Brain pericyte (primary cell): ENCODE results near the gene TBL1Y.
"Not testable (repeated sequence)": the region's sequence is repeated elsewhere in the genome, so short reads cannot be mapped to it uniquely, and the experiment has no call there.

Experiments used
- DNase-seq: peaks from one replicate; pipeline ENCODE4 v3.0.0-alpha.2; 2012; ENCODE audit warnings: low read depth, low spot score

The TBL1Y gene

DNA sequence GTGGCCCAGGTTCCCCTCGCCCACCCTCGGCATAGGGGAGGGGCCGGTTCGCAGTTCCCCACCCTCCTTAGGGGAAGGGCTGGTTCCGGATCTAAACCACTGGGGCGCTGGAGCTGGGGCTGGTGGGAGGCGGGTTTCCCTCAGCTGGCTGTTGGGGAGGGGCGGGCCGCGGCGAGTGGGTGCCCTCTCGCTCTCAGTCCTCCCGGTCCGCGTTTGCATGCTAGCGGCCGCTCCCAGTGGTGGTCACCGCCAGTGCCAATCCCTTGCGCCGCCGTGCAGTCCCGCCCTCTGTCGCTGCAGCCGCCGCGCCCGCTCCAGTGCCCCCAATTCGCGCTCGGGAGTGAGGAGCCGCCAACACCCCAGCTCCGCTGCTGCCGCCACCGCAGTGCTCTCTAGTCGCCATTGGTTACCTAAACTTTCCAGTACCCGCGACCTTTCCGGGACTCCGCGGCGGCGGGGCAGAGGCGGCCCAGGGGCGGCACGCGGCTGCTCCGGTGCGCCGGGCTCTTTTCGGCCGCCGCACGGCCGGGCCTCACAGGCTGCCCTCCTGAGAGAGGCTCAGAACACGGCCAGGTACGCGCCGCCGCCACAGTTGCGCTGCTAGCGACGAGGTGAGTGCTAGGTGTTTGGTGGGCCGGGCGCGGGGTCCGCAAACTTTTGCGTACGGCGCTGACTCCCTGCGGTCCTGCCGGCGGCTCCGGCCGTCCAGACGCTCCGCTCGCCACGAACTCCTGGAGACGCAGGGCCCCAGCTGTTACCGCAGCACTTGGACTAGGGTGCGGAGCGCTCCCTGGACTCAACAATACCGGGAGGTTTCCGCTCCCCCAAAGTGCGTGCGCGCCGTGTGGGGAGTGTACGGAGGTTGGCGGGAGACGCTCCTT, at the start of gene TBL1Y:
TSS of gene TBL1Y (plus strand) at position 326 of the 881 bp plus-strand sequence. CDS start 114,388 bp downstream, outside the sequence.
- no peak for DNase-seq

DNA sequence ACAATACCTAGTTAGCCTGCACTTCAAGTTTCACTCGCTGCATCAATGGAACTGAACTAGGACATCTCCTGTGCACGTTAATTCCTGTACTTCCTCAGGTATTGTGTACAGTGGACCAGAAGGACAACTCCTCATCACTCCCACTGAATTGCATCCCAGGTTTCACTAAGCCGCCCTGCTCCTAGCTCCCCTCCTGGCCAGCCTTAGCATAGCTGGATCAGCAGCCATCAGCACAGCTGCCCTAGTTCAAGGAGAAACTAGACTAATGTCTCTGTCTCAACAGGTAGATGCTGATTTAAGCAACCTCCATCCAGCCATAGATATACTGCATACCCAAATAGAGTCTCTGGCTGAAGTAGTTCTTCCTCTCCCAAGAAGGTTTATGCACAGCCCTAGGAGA, 16.0 kb upstream of the TBL1Y start:
- no peak for DNase-seq

DNA sequence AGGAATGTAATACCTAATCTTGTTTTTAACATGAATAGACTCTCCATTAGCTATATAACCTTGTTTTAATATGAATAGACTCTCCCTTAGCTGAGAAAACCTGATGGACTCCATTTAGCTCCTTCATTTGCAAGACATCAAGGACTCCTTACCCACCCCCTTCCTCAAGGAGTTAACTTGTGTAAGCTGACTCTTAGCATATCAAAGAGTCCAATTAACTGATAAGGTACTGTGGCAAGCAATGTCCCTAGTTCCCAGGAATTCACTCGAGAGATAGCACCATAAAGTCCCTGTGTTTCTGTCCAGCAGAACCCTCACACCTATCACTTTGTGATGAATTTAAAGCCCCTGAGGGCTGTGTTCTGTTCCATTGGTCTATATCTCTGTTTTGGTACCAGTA, 15.3 kb upstream of the TBL1Y start:
- no peak for DNase-seq

DNA sequence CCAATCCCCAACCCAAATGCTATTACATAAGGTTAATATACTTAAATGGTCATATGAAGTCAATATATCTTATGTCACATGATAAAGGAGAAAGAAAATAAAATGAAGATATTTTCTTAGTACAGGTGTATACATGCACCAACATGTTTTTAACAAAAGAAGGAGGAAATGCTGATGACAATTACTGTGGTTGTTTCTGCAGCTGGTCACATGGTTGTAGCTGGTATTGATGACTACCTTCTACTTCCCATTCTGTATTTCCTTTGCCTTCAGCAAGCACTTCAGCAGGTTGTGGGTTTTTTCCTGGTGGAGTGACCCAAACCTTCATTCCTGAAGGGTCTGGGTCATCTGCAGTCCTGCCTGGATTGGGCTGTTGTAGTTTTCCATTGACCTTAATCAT, 8.4 kb upstream of the TBL1Y start:
- DNase-seq: not testable (repeated sequence)

DNA sequence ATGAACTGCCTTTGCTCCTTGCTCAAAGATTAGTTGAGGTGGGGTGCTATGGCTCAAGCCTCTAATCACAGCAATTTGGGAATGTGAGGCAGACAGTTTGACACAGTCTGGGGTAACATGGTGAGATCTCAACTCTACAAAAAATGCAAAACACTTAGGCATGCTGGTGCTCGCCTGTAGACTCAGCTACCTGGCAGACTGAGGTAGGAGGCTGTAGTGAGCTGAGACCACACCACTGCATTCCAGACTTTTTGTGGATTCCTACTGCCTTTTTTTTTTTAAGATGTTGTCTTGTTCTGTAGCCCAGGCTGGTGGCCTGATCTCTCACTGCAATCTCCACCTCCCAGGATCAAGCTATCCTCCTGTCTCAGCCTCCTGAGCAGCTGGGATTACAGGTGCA, 2.9 kb upstream of the TBL1Y start:
- no peak for DNase-seq

DNA sequence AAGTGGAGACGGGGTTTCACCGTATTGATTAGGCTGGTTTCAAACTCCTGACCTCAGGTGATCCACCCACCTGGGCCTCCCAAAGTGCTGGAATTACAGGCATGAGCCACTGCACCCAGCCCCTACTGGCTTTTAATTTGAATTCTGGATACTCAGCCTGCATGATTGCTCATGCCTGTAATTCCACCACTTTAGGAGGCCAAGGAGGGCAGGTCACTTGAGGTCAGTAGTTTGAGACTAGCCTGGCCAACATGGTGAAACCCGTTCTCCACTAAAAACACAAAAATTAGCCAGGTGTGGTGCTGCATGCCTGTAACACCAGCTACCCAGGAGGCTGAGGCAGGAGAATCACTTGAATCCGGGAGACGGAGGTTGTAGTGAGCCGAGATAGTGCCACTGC, 2.5 kb upstream of the TBL1Y start:
- not testable (repeated sequence) for DNase-seq

DNA sequence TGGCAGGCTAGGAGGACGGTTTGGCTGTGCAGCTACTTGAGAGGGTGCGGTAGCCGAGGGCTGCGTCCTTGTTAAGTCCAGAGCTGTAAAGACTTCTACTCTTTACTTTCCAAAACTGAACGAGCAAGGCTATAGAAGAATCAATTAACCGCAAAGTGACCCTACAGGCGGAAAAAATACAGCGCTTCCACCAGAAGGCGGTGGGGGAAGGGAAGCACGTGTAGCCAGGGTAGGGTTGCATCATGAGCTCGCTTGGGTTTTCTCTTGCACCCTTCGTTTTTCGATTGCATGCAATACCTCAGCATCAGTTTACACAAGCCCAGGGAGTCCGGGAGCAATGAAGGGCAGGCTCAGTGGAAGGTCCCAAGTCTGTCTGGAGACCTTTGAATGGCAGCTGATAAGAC, 1.4 kb upstream of the TBL1Y start:
- DNase-seq: no peak

DNA sequence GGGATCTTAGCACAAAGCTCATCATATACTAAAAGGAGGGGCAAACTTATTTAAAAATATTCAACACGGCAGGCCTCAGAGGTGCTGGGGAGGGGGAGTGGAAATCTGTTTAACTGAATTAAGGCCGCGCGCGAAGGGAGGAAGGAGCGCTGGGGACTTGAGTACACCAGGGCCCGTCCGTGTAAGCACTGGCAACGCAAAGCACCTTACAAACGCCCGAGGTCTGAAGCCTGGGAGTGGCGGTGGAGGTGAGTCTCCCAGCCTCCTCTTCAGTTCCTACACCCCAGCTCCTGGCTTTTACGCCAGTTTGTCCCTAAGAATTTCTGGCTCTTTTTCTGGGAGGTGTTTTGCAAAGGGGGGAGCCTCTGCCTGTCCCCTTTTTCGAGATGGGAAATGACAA, 641 bp upstream of the TBL1Y start:
- DNase-seq: no peak

DNA sequence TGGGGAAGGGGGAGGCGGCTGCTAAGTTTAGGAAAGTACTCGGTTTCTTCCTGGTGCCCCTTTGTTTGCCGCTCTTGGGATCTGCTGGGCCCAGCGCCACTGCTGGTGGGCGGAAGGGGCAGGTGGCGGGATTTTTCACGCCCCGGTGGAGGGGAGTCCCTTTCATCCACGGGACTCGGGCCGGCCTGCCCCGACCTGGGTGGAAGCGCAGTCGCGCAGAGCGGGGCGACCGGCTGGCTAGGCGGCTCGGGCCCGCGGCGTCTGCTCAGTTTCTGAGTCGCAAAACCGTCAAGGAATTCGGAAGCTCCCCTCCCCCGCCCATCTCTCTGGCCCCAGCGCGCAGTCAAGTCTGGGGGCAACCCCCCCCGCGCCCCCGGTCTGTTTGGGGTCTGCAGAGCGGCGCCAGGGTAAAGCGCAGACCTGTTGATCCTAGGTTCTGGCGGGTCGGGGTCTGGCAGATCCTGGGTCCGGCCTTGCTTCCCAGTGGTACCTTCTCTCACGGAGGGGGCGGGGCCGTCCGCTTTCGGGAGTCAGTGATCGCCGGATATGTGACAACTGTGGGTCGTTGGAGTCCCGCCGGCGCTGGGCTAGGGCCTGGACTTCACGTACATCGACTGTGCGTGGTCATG, 870 bp downstream of the TBL1Y start, which contains the start of gene AMELY:
TSS of gene AMELY (minus strand) at position 500 of the 629 bp plus-strand sequence. CDS start 39,144 bp downstream, outside the sequence.
- DNase-seq: no peak

DNA sequence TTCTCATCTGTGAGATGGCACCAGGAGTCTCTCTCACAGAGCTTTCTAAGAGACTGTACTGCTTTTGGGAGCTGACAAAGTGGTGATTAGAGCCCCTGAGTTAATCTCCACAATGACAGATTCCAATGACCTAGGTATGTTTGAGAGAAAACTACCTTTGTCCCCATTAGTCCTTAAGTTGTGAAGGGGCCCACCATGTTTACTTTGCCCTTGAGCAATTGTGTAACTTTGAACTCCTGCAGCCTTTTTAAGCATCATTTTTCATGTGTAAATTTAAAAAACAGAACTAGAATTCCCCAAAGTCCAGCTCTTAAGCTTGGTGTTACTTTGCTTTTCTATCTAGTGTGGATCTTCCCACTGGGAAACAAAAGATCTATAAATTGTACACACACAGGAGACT, 2.9 kb downstream of the TBL1Y start:
- no peak for DNase-seq

DNA sequence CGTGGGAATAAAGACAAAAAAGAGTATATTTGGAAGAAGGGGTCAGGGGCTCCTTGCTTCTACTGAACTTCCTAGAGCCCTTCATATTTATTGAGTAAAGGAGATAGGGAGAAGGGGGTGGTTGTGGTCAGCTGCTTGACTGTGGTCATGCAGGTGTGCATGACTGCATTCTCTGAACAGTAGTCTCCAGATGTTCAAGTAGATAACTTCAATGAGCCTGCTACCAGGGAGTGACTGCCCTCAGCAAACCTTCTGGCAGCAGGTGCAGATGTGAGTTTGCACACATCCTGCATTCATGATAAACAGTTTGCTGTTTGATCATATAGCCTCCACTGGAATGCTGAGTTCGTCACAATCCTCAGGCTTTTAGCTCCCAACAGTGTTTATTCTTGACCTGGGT, 10.6 kb downstream of the TBL1Y start:
- no peak for DNase-seq

DNA sequence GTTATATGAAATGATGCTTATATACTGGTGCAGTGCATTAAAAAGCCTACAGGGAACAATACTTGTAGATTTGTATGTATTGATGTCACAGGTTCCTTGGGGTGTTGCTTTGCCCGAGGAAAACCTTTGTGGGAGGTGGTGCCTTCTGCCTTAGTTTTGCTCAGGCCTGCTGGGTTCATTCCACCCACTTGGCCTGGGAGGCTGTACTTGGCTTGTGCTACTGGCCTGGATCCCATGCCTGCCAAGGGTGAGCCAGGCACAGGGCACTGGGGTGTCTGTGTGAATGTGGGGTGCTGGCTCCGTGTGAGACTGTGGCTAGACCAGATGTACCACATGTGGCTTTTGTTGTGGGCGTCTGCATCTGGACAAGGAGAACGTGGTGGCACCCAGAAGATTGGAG, 17.8 kb downstream of the TBL1Y start:
- no peak for DNase-seq

DNA sequence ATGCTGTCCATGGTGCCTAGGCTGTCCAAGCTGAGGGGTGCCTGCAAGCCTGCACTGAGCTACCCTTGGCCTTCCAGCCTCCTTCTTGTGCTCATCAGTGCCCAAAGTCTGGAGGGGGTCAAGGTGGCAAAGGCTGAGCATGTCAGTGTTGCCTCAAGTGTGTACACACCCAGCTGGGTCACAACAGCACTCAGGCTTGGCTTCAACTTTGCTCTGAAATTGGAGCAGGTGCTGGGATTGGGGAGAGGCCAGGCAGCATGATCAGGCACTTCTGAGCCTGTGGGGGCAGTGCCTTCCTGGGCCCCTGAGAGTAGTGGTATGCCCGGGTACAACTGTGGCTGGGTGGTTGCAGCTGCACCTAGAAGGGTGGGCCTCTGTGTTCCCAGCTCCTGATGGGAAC, 18.7 kb downstream of the TBL1Y start:
- DNase-seq: no peak

DNA sequence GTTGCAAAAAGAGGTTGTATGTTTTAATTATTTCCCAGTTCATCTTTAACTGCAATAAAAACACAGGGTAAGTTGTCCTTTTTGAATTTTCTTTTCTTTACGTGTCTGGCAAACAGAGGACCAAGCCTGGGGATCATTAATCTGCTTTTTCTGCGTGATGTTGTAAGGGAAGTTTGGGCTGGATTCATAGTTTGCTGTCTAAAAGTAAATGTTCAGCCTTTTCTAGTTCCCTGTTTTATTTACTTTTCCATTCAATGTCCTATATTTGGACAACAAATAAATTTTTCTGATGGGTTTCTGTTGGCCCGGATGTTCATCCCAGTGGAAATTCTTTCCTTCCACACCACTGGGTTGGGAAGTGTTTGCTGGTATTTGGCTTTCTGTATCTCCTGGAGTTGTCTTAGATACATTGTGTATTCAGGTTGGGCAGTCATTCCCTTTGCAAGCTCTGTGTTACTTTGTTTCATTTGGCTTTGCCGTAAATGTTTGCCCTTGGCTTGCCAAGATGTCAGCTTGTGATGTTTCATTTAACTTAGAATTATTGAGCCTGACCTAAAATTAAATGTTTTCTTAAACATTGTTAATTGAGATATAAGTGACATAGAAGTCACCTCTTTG, 21.4 kb downstream of the TBL1Y start:
- no peak for DNase-seq

DNA sequence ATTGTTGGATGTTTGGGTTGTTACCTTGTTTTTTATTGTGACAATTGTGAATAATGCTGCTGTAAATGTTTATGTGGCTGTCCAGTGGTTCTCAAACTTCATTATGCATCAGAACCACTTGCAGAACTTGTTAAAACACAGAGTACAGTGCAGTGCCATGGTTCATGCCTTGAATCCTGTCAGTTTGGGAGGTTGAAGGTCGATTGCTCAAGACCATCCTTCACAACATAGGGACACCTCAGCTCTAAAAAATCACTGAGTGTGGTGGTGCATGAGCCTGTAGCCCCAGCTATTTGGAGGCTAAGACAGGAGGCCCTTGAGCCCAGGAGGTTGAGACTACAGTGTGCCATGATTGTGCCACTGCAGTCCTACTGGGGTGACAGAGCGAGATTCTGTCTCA, 25.0 kb downstream of the TBL1Y start:
- DNase-seq: no peak

DNA sequence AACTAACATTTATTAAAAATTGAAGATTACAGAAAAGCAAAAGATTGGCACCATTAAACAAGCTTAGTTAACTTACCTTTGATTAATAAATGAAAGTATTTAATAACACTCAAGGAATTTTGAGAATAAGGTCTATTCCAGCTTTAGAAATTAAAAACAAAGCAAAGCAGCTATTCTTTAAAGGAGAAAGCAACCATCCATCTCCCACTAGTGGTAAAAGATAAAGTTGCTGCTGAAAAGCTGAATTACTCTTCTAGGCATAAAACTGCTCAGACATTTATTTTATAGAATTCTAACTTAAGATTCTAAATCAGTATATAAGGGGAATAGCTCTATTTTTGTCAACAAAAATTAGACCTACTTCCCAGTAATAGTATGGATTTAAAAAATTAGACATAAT, 37.2 kb downstream of the TBL1Y start:
- DNase-seq: no peak

DNA sequence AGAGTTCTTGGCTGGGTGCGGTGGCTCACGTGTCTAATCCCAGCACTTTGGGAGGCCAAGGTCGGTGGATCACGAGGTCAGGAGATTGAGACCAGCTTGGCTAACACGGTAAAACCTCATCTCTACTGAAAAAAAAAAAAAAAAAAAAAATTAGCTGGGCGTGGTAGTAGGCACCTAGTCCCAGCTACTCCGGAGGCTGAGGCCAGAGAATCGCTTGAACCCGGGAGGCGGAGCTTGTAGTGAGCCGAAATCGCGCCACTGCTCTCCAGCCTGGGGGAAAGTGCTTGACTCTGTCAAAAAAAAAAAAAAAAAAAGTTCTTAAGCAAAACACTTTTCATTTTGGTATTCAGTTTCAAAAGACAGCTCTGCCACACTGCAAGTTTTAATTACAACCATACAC, 37.9 kb downstream of the TBL1Y start:
- DNase-seq: no peak

DNA sequence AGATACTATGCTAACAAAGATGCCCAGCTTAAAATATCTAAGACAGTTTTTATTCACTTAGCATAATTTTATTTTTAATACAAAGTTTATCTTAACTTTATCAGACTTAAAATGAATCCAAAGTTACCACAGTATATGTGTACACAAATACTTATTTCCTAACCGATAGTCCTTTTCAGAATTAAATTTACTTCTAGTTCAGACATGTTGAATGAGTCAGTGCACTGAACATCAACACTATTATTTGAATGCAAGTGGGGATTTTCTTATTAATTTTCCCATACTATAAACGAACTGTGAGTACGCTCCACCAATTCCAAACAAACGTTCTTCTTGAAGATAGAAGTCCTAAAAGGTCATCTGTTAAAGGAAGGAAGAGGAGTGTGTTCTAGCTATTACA, 39.5 kb downstream of the TBL1Y start:
- DNase-seq: no peak

DNA sequence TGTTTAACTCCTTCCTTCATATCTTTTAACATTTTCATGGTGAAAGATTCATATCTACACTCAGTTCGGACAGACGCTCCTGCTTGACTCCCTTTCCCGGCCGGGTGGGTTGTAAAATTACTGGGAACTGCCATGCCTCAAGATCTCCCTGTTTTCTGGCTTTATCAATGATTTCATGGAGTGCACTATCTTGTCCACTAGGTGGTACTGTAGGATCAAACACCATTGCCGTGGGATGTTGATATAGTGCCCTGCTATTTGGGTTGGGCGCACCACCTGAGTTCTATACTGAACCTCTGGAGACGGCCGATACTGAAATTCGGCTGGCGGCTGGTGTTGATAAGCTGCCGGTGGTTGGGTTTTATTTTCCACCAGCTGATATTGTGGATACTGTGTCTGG, 54.2 kb downstream of the TBL1Y start:
- no peak for DNase-seq

DNA sequence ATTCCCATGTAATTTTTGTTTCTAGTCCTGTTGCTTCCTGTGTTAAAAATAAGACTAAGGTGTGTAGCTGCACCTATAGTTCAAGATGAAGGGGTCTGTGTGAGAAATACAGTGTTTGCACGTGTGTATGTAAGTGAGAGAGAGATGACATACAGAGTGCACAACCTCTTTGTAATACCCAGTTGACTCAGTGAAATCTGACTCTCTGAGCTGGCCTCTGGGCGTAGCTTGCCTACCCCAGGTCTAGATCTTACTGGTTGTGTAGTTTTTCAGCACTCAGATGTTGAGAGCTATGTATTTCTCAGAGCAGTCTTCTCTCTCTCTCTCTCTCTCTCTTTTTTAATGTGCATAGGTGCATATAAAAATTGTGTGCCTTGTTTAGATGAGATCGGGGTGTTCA, 56.0 kb downstream of the TBL1Y start:
- no peak for DNase-seq

DNA sequence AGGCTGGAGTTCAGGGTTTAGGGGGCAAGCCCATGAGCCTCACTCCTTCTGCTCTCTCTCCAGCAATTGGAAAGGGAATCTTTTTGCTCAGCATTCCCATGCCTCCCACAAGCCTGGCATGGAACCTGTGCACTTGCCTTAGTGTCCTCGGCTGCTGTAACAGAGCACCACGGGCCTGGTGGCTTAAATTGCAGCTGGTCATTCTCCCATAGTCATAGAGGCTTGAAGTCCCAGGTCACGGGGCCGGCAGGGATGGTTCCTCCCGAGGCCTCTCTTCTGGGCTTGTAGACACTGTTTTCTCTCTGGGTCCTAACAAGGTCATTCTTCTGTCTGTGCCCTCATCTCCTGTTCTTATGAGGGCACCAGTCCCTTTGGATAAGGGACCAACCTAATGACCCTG, 57.2 kb downstream of the TBL1Y start:
- DNase-seq: no peak

DNA sequence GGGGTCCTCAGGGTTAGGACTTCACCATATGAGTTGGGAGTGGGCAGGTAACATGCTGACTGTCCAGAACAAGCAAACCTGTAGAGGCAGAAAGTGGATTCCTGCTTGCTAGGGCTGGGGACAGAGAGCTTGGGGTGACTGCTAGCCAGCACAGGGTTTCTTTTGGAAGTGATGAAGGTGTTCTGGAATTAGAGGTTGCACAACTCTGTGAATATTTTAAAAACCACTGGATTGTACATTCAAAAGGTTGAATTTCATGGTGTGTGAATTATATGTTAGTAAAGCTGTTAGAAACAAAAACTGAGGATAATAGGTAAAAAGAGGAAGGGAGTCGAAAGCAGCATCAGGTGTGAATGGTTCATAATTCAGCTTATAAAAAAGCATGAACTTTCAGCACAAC, 57.7 kb downstream of the TBL1Y start:
- no peak for DNase-seq
